ENCODE data around the gene KIAA0753.

DNA sequence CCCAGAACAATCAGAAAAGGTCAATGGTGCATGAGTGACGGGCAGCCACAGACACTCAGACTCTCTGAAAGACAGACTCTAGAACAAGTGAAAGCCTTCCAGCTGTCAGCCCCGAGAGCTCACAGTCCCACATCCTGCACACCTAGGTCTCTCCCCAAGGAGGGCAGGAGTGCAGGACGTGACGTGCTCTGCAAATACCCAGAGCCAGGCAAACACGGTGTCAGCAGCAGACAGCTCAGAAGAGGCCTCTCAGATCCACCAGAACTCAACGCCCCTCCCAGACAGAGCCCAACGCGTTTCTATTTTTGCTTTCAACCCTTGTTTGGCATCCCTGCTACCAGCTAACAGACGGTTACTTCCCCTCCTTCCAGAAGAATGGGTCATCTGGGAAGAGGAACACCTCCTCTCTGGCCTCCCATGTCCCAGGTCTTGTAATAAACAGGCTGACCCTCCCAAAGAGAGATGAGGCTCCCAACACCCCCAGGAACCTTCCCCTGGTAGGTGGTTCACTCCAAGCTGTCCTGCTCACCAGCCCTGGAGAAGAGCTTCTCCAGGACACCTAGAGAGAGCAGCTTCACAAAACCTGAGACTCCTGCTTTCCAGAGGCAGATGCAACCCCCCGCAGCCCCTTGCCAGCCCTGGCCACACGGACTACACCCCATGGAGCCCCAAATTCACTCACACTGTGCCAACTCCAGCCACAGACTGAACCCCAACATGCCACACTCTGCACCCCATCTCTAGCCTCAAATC is 91.8 kb downstream of the KIAA0753 start:
- TF ChIP-seq, protein P1, sequence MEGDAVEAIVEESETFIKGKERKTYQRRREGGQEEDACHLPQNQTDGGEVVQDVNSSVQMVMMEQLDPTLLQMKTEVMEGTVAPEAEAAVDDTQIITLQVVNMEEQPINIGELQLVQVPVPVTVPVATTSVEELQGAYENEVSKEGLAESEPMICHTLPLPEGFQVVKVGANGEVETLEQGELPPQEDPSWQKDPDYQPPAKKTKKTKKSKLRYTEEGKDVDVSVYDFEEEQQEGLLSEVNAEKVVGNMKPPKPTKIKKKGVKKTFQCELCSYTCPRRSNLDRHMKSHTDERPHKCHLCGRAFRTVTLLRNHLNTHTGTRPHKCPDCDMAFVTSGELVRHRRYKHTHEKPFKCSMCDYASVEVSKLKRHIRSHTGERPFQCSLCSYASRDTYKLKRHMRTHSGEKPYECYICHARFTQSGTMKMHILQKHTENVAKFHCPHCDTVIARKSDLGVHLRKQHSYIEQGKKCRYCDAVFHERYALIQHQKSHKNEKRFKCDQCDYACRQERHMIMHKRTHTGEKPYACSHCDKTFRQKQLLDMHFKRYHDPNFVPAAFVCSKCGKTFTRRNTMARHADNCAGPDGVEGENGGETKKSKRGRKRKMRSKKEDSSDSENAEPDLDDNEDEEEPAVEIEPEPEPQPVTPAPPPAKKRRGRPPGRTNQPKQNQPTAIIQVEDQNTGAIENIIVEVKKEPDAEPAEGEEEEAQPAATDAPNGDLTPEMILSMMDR (IDR thresholded peaks at IDR 0.05; ENCODE audit: low read depth, low read length): no peak
- TF ChIP-seq EZH2phosphoT487 (IDR thresholded peaks at IDR 0.05; ENCODE audit: low read depth): no peak
